H1 (cell line): ENCODE data around the gene SCAMP5.
A peak's percentile ranks its signal among the peaks of the same experiment; 100 is the strongest.

Experiments used
- CHD1 ChIP-seq: IDR thresholded peaks from 2 replicates; pipeline ENCODE4 v1.6.1; 2012; ENCODE audit warnings: low read depth, low read length, improper control_type of control experiment
- CTCF ChIP-seq, 3 experiments: IDR thresholded peaks; 1 replicate in 2 of 3; 2 replicates in 1 of 3; pipeline versions ENCODE4 v1.5.1 to v1.6.1; 2011; ENCODE audit warnings: low read length in 3 of 3, mild to moderate bottlenecking in 3 of 3, inconsistent platforms in 2 of 3, low read depth in 1 of 3, moderate library complexity in 1 of 3; ENCODE audit not compliant: insufficient read depth in 1 of 3; ENCODE audit errors: control extremely low read depth in 1 of 3
- EZH2 ChIP-seq: fragments of 200-600 bp; sonication (generic); IDR thresholded peaks from 2 replicates; pipeline ENCODE4 v1.7.1; 2012; ENCODE audit warnings: low read depth, mild to moderate bottlenecking, moderate library complexity, low read length, inconsistent platforms; ENCODE audit not compliant: severe bottlenecking
- MAX ChIP-seq: IDR thresholded peaks from 2 replicates; pipeline ENCODE4 v1.6.1; 2012; ENCODE audit warnings: inconsistent platforms
- POLR2A ChIP-seq, 2 experiments: IDR thresholded peaks; 1 replicate in 1 of 2; 2 replicates in 1 of 2; pipeline ENCODE4 v1.6.1; 2011; ENCODE audit warnings: low read depth in 2 of 2, low read length in 2 of 2, mild to moderate bottlenecking in 2 of 2; ENCODE audit errors: control extremely low read depth in 1 of 2
- RAD21 ChIP-seq, 2 experiments: IDR thresholded peaks in 1 of 2; conservative IDR thresholded peaks in 1 of 2; 2 replicates each; pipeline ENCODE4 v1.6.1; 2011; ENCODE audit warnings: low read depth in 2 of 2, low read length in 2 of 2, improper control_type of control experiment in 1 of 2, inconsistent platforms in 1 of 2, mild to moderate bottlenecking in 1 of 2, moderate library complexity in 1 of 2
- RFX5 ChIP-seq: IDR thresholded peaks from 2 replicates; pipeline ENCODE4 v1.6.1; 2011; ENCODE audit warnings: low read depth, low read length, improper control_type of control experiment, borderline replicate concordance
- TCF12 ChIP-seq: IDR thresholded peaks from 2 replicates; pipeline ENCODE4 v1.6.1; 2011; ENCODE audit warnings: low read depth, mild to moderate bottlenecking, low read length
- ZNF274 ChIP-seq: IDR thresholded peaks from 2 replicates; pipeline ENCODE4 v1.7.0; 2012; ENCODE audit warnings: low read length, borderline replicate concordance; ENCODE audit errors: extremely low read depth

GRCh38 chr15:74958320-74958907, 36.9 kb upstream of the SCAMP5 start:
- TF ChIP-seq TCF12 (no peak), POLR2A (IDR thresholded peaks at IDR 0.05; ENCODE audit: control extremely low read depth in 1 of 2, low read depth in 2 of 2, low read length in 2 of 2) (no peak), RAD21 (IDR thresholded peaks at IDR 0.05 in 1 of 2, conservative IDR thresholded peaks at IDR 0.05 in 1 of 2; ENCODE audit: low read depth in 2 of 2, low read length in 2 of 2) (no peak), CTCF (IDR thresholded peaks at IDR 0.05; ENCODE audit: control extremely low read depth in 1 of 3, insufficient read depth in 1 of 3, low read depth in 1 of 3, low read length in 3 of 3) (peak in 2 of 3 experiments; percentile 13 to 30; a peak in 2 of 4 replicates), CHD1 (no peak), ZNF274 (no peak), EZH2 (no peak), RFX5 (no peak), MAX (no peak)
